Activated T-cell treated with anti-CD3 and anti-CD28 coated beads for 4 hours (primary cell): ENCODE measurements around the gene ASB4.
"Not testable (repeated sequence)": the region's sequence is repeated elsewhere in the genome, so short reads cannot be mapped to it uniquely, and the experiment has no call there.

ENCODE experiments used
- DNase-seq: peaks from one replicate; pipeline ENCODE4 v3.0.0-alpha.2; 2020

ASB4 gene

DNA sequence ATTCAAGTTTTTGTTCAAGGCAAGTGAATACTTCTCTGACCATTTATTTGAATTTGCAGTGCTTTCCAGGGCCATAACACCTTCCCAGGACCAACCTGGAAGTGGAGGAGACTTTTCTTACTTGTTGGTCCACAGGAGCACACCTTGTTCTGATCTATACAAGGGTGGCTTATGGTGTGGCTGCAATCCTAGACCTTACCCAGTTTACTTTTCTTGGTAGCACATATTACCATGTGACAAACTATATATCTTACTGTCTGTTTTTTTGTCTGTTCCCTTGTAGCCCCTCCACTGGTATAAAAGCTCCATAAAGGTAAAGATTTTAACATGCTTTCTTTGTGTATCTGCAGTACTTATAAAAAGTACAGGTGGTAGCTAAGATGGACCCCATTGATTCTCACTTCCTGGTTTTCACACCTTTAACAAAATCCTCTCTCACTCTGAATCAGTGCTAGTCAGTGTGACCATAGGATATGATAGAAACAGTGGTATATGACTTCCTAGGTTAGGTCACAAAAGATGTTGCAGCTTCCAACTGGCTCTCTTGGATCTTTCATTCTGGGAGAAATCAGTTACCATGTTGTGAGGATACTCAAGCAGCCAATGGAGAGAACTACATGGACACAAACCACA is 5.6 kb upstream of the ASB4 start:
- no peak for DNase-seq

DNA sequence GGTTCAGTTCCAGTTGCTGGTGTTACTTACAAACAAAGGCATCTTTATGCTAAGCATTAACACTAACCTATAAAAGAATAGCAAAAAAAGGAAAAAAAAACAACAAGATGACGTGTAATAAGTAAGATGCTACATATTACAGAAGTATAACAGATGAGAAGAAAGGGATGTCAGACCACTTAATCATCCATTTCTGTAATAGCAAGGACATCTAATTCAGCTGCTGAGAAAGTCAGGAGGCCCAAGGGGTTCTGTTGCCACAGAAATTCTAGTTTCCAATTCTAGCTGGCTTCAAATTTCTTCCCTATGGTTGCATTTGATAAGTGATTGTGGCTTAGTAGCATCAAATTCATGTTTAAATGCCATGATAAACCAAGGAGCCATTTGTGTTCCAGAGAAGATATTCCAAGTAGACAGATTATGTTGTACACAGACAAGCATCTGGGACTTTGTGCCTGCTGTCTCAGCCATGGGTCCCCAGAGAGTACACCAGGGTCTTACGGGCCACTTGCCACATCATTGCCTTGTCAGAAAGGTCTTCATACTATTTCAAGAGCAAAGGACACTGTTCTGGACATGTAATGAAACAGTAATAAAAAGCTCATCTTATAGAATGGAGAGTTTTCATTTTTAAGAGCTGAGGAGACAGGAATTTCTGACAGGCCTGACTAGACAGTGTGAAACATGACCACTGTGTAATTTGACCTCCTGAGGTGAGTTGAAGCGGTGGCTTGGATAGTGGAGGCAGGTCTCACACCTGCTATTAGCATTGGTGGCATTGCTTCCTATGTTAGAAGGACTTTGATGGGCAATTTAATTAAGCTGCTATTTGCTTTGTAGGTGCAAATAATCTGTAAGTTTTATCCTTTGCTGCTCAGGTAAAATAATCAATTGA is 4.2 kb upstream of the ASB4 start:
- no peak for DNase-seq

DNA sequence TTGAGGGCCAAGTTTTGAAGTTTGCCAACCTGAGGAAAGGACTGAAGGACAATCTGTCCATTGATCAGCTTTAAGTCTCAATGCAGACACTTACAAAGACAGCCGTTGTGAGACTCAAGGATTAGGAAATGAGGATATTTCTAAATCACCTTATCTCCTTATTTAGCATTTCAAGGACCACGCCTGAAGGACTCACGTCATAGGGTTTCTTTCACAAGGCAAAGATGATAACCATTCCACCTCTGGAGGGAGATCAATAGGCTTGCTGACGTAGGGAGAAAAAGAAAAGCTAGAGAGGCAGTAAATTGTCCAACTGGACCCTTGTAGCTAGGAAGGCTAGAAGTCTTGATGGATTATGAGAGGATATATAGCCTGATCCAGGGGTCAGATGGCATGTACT is 3.3 kb upstream of the ASB4 start:
- no peak for DNase-seq

DNA sequence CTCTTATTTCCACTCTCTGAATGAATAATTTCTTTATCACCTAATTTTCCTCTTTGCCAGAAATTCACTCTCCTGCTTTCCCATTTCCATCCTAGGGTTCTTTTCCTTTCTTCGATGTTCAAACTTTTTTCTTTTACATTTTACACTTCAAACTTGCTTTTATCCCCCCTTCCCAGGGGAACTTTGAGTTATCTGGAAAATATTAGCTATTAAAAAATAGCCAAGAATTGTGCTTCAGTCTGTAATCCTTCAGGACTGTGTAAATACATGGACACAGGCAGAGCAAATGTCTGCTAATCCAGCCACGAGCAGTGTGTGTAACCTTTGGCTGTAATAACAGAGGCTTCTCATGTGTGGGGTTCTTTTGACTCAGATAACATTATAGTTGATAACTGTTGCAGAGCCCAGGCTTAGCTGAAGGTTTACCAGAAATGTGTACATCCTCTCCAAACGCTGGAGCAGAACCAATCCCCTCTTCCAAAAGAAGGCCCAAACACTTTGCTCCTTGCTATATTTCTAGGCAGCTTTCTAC is 4.6 kb downstream of the ASB4 start:
- DNase-seq, result no peak

DNA sequence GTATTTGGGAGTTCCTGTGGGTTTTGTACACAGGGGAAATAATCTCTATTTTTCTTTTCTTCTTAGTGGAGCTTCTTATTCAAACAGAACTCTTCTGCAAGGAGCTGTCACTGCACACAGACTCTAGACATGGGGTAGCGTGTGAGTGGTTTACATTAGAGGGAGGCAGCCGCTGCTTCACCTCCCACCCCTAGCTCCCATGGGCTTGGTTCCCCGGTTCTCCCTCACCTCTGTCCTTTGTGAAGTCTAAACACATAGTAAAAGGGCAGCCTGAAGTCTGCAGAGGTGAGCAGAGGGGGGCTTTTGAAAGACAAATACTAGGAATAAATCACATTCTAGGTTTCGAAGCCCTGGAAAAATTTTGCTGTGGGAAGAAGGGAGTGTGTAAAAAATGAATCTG is 5.5 kb downstream of the ASB4 start:
- DNase-seq, result no peak

DNA sequence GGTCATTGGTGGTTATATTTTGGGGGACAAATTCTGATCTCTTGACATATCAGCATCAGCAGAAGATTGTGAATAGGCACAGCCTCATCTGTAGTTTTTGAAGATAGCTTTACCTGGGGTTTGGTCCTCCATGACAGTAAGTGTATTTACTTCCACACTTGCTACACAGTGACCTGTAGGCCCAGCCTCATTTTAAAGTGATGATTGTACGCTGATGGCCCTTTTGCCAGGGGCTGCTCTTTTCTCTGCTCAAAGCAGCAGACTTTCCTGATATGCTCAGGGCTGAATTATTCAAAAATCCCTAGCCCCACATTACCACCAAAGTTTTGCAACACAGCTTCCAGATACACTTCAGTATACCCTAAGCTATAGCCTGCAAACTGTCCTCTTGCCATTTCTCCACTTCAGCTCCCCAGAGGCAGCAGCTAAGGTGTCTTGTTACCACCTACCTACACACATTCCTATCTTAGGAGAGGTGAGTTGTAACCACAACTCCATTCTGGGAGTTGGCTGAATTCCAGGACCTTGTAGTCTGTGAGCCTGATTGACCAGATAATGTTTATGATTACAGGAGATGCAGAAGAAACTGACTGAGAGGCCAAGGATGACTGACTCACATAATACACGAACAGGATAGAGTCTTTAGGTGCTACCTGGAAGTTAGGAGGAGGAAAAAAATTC is 6.0 kb downstream of the ASB4 start:
- no peak for DNase-seq

DNA sequence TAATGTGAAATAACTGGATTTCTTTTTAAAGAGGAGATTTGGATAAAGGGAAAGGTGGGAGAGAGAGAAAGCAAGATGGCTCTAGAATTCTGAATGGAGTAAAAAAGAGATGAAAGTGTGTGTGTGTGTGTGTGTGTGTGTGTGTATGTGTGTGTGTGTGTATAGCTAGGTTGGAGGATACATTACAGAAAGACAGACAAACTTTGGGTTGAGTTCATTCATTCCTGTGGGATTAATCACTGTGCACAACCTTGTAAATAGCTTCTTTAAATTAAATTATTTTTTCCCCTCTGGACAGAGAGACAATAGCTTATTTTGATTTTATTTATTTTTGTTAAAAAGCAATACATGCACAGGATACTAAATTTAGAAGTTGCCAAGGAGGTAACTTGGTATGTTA is 7.5 kb downstream of the ASB4 start:
- DNase-seq, result no peak

DNA sequence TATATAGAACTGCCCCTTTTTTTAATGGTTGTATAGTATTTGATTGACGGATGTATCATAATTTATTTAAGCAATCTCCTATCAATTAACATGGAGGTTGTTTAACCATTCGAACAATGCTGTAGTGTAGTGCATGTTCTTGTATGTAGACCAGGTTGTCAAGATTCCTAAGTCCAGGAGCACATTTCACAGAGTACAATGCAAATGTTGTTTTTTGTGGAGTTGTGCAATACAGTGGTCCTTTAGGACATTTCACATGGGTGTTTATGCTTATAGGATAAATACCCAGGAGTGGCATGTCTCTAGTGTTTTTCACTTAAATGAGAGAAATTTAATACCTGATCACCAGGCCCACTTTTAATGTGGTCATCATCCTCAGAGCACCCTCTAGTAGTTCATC is 8.1 kb downstream of the ASB4 start:
- DNase-seq, result no peak

DNA sequence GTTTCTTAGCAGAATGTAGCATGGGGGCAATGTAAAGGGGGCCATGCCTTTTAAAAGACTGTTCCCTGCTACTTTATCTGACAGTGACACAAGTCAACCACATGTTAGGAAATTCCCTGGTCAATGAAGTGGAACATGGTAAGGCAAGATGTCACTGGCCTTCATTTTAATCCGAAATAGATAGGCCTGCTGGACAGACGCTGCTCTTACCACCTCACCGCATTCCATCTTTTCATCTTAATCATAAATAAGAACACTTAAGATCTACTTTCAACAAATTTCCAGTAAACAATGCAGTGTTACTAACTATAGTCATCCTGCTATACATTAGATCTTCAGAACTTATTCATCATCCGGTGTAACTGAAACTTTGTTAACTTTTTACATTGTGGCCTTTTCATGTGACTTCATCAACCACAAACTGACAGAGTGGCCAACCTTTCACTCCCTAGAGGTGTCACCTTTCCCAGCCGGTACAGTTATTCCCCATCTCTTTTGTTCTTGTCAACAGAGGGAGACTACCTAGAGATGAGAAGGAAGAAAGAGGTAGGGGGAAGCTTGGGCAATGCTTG is 15.6 kb downstream of the ASB4 start:
- DNase-seq, result no peak

DNA sequence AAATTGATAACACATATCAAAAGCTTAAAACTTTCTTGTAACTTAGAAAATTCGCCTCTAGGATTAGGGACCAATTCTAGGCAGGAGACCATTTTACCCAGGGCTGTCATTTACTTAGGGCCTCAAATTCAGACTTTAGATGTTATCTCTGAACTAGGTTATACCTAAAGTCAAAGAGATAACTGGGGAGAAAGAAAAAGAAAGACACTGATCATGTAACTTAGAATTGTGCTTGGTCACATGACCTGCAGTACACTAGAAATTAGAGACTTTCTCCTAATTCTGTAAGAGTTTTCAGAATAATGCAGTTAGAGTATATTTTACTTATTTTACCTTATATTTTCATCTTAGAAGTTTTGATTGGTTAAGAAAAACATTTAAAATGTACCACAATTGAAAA is 16.7 kb downstream of the ASB4 start:
- DNase-seq, result no peak

DNA sequence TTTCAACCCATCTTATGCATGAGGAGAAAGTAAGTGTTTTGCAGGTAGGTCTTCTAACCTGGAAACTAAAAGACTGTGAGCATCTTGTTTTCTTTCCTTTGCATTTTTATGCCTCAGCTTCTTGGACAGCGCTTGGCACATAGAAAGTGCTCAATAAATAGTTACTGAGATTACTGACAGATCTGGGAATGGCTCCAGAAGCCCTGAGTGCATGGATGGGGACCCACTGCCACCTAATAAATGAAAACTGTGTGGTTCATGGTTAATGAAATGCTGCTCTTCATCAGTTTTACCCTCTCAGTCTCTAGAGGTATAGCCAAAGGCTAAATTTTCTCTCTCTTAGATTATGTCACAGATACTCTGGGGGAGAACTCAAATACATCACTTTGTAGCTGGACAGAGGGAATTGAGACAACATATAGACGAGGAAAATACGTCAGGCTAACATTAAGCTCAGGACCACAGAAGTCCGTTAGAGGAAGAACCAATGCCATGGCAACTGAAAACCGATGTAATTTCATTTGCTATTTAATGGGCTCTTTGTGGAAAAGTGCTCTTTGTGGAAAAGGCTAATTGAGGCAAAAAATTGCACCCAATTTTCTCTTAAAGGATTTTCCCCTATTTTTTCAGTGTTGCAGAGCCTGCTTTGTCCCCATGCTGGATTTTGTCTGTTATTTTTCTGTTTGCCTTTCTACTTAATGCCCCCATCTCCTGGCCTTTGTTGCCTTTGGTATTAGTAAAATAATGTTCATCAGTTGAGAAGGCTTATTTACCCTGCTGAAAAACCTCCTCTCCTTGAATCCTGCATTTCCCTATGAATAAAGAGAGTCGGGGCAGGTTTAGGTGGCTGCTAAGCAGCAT is 17.8 kb downstream of the ASB4 start:
- no peak for DNase-seq

DNA sequence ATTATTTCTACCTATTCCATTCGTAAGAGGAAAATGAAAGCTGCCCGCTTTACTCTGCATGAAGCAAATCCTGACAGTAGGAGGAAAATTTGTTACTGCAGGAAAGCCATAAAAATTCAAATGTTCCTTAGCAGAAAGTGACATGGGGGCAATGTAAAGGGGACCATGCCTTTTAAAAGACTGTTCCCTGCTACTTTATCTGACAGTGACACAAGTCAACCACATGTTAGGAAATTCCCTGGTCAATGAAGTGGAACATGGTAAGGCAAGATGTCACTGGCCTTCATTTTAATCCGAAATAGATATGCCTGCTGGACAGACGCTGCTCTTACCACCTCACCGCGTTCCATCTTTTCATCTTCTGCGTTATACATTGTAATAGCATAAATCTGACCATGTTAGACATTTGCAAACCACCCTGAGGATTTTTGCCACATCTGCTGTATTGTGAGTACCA is 18.4 kb downstream of the ASB4 start:
- not testable (repeated sequence) for DNase-seq

DNA sequence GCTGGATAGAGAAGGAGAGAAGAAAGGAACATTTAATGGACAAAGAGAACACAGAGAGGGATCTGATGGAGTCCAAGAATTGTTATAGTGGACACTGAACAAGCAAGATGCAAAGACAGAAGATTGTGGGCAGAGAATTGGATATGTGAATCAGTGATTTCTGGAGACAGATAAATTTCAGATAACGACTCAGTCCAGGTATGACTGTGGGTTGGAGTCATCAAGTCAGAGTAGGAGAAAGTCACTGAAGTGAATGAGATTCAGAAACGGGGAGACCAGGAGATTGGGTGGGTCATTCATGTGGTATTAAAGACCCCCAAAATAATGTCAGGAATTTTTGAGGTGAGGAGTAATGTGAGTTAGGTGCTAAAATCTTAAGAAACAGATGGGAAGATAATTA is 23.0 kb downstream of the ASB4 start:
- DNase-seq, result no peak

DNA sequence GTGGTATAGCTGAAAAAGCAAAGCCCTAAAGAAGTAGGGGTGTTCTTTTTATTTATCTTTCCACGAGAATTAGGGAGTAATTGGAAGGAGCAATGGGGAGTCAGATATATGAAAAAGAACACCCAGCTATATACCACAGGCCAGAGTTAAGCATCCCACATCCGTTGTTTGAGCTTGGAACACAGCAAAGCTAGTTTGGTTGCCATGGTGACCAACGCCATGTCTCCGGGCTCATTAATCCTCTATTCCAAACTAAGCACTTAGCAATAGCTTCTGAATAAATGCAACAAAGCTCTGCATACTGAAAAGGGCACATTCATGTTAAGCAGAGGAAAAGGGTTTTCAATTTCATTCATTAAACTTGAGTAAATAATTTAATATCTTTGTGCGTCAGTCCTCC is 23.5 kb downstream of the ASB4 start:
- no peak for DNase-seq

DNA sequence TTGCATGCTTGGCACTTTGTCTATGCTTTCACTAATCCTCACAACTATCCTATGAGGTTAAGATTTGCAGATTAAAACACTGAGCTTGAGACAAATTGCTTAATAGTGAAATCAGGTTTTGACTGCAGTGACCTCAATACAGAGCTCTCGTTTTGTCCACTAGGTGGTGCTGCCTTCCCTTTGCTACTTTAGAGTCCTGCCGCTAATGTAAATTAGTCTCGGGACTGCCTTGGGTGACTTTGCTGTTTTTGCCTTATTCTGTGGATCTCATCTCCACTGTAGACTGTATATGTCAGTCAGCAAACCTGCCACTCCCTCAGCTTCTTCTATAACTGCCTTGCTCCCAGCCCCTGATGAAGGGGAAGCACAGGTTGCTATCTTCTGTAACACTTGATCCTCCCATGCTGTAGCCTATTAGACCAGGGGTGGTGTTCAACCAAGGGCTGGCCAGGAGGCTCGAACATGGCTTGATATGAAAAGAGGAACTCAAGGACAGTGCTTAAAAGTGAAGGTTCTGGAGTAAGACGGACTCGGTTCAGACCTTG is 26.0 kb downstream of the ASB4 start:
- DNase-seq, result peak; percentile 29

DNA sequence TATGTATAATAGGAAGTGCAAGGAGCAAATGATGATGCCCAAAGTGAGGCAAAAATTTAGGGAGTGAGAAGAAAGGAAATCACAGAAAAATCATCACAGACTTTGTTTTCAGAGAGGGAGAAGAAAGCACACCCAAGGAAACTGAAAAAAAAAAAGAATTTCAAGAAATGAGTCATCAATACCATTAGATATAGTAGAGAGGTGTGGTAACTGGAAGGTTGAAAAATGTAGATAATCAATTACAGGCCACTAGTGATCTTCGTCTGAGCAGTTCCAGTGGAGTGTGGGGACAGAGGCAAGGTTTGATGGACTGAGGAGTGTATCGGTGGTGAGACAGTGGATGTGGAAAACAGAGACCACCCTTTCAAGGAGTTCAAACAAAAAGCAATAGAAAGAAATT is 31.7 kb downstream of the ASB4 start:
- no peak for DNase-seq

DNA sequence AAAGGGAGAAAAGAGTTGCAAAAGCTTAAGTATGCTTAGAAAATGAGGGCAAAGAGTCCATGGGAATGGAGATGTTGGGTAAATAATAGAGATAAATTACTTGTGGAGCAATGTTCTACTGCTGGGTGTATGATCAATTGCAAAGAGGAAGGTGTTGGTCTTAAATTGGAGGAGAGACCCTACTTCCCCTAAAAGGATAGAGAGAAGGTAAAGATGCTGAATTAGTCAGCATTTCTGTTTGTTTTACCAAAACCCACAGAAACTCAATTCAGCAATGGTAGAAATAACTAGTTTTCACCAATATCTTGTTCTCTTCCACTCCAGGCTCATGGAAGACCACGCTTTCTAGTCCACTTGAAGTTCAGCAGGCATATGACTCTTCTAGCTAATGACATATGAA is 32.1 kb downstream of the ASB4 start:
- no peak for DNase-seq

DNA sequence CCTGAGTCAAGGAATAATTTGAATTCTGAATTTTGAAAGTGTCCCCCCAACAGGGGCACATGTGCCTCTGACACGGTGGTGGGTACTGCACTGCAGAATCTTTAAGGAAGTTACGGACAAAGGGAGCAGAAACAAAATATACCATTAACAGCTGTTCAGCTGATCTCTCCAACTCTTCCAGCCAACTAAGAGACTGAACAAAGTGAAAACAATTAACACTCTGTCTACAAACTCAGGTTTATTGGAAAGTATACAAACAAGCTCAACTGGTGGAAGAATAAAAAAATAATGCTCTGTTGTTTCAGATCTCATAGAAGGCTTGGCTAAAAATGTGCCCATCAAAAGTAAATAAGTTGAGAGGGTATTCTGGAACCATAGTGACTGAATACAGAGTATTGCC is 34.4 kb downstream of the ASB4 start:
- DNase-seq, result no peak

DNA sequence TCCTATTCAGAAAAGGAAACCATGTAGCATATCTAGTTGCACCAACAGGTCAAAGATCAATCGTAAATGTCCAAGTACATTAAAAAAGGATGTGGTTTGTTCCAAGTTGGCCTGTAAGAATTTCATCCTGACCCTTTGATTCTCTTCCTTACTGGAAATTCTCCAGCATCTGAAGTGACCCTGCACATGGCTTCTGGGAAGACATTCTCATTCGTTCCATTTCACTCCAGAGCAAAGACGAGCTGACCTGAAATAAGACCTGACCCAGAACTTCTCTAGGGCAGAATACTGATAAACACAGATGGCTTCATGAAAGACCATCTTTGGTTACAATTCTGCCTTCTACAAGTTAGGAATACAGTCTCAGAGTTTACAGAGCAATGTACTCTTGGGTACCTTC is 39.8 kb downstream of the ASB4 start:
- no peak for DNase-seq

DNA sequence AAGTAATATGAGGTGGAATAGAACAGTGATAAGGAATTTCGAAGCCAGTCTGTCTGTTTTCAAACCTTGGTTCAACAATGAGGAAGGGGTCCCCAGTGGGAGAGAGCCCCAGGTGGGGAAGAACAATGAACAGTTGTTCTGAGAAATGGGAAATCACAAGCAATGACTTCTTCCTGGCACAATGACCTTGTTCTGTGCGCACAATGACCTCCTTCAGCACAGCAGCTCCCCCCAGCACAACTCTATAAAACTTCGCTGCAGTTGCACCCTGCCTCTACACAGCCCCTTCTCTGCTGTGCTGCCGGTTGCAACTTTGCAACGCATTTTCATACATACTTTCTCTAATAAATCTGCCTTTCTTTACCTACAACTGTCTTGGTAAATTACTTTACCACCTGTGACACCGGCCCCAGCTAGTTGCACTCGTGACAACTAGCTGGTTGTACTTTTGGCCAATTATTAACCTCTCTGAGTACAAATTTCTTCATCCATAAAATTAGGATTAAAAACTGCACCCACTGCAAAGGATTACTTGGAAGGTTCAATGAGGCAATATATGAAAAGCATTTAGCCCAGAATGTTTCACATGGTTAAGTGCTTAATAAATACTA is 40.5 kb downstream of the ASB4 start:
- DNase-seq, result no peak

DNA sequence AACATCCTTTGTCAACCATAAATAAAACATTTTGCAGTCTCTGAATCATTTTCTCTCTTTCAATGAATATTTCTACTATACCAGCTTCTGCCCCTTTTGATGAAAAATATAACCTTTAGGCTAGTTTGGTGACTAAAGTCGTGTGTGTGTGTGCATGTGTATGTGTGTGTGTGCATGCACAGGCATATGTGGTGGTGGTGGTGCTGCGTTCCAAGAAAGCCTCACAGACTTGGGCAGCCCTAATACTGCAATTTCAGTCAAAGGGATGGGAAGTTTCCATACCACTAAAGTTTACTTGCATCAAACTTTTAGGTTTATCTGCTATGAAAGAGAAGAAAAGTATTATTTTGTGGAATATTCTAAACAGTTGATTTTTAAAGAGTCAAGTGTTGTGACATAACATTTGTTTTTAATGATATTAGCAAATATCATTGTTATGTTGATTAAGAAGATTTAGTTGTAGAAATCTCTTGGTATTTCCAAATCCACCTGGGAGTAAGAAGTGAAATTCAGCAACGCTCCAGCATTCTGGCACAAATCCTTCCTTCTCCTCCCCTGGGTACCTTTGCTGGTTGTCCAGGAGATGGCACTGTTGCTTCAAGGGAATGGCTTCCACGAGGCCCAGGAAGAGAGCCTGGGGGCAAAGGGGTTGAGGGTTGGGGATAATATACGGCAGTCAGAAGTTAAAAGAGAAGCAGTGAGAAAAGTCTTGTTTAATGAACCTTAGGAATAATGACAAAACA is 41.5 kb downstream of the ASB4 start:
- no peak for DNase-seq
